Mucosa of rectum (tissue), 2 donors: ENCODE results near the gene CTAGE1.
"Not testable (repeated sequence)": the region's sequence is repeated elsewhere in the genome, so short reads cannot be mapped to it uniquely, and the experiment has no call there.

Experiments
- H3K27ac ChIP-seq, 2 donors: one replicate each; pipeline ENCODE4 v1.7.0; 2013; ENCODE audit warnings: inconsistent platforms in 2 of 2, low read depth in 2 of 2, low read length in 2 of 2
- H3K27me3 ChIP-seq, 2 donors: one replicate each; pipeline ENCODE4 v1.7.0; 2013; ENCODE audit warnings: low read length in 2 of 2; ENCODE audit not compliant: control insufficient read depth in 2 of 2, insufficient read depth in 2 of 2
- H3K36me3 ChIP-seq, 2 donors: one replicate each; pipeline ENCODE4 v1.7.0; 2013; ENCODE audit warnings: low read length in 2 of 2; ENCODE audit not compliant: control insufficient read depth in 2 of 2, insufficient read depth in 2 of 2
- H3K4me1 ChIP-seq, 2 donors: one replicate each; pipeline ENCODE4 v1.7.0; 2013; ENCODE audit warnings: low read length in 2 of 2, mild to moderate bottlenecking in 1 of 2; ENCODE audit not compliant: control insufficient read depth in 2 of 2, insufficient read depth in 2 of 2
- H3K4me3 ChIP-seq, 2 donors: one replicate each; pipeline ENCODE4 v1.7.0; 2013; ENCODE audit warnings: low read length in 2 of 2
- H3K9ac ChIP-seq, 2 donors: one replicate each; pipeline ENCODE4 v1.7.0; 2013; ENCODE audit warnings: low read length in 2 of 2, low read depth in 1 of 2, mild to moderate bottlenecking in 1 of 2
- H3K9me3 ChIP-seq, 2 donors: one replicate each; pipeline ENCODE4 v1.7.0; 2013; ENCODE audit warnings: low read length in 2 of 2; ENCODE audit not compliant: control insufficient read depth in 2 of 2
- donor health status: healthy.
- donor health status: Normal muscosa, but diverticular disease.

The CTAGE1 gene

GRCh38 chr18:22453315-22453714, 35.6 kb upstream of the CTAGE1 start:
- Histone ChIP-seq H3K4me3 (no peak overlapping the region), H3K9me3 (no peaks in the 10 kb centered on the region), H3K27me3 (no peaks in the 10 kb centered on the region), H3K9ac (no peak overlapping the region), H3K36me3 (no peaks in the 10 kb centered on the region), H3K27ac (no peak overlapping the region), H3K4me1 (peaks cover 5 to 7% of the 10 kb centered on the region in 2 donors)

- H3K27me3 ChIP-seq = no peaks in the 10 kb centered on the region
- peak overlapping the region in 1 of 2 donors; percentile 55 for H3K9ac ChIP-seq
- H3K36me3 ChIP-seq = no peaks in the 10 kb centered on the region
- H3K4me1 ChIP-seq = peaks cover 5 to 7% of the 10 kb centered on the region in 2 donors
- peak overlapping the region; percentile 25 to 42 for H3K27ac ChIP-seq
- H3K9me3 ChIP-seq = no peaks in the 10 kb centered on the region
- peak overlapping the region; percentile 18 to 34 for H3K4me3 ChIP-seq
Measured at GRCh38 chr18:22452226-22452668, 34.5 kb upstream of the CTAGE1 start.

- H3K9me3 ChIP-seq = no peaks in the 10 kb centered on the region
Measured at GRCh38 chr18:22451796-22452195, 34.1 kb upstream of the CTAGE1 start.

GRCh38 chr18:22450766-22451165, 33.1 kb upstream of the CTAGE1 start:
- H3K9ac ChIP-seq, H3K4me3 ChIP-seq, H3K27me3 ChIP-seq, H3K9me3 ChIP-seq, H3K4me1 ChIP-seq, H3K27ac ChIP-seq, H3K36me3 ChIP-seq: not testable (repeated sequence)

More at GRCh38 chr18:22451796-22452195, 34.1 kb upstream of the CTAGE1 start:
- H3K4me1 ChIP-seq = peaks cover 5 to 7% of the 10 kb centered on the region in 2 donors
- H3K27ac ChIP-seq = peak overlapping the region; percentile 25 to 42
- peak overlapping the region; percentile 18 to 34 for H3K4me3 ChIP-seq
- peak overlapping the region in 1 of 2 donors; percentile 55 for H3K9ac ChIP-seq
- H3K27me3 ChIP-seq = no peaks in the 10 kb centered on the region
- no peaks in the 10 kb centered on the region for H3K36me3 ChIP-seq

GRCh38 chr18:22450318-22450717, 32.6 kb upstream of the CTAGE1 start:
- H3K9ac ChIP-seq, H3K27me3 ChIP-seq, H3K36me3 ChIP-seq, H3K4me3 ChIP-seq, H3K9me3 ChIP-seq, H3K4me1 ChIP-seq, H3K27ac ChIP-seq: not testable (repeated sequence)

GRCh38 chr18:22449753-22450152, 32.0 kb upstream of the CTAGE1 start:
- not testable (repeated sequence) for H3K9me3 ChIP-seq, H3K27me3 ChIP-seq, H3K4me1 ChIP-seq, H3K9ac ChIP-seq, H3K4me3 ChIP-seq, H3K36me3 ChIP-seq, H3K27ac ChIP-seq

- Histone ChIP-seq H3K36me3 (no peaks in the 10 kb centered on the region), H3K4me1 (peaks cover 5 to 7% of the 10 kb centered on the region in 2 donors), H3K9ac (no peak overlapping the region), H3K9me3 (no peaks in the 10 kb centered on the region), H3K4me3 (no peak overlapping the region), H3K27me3 (no peaks in the 10 kb centered on the region), H3K27ac (no peak overlapping the region)
Measured at GRCh38 chr18:22448238-22448637, 30.5 kb upstream of the CTAGE1 start.

GRCh38 chr18:22447792-22448191, 30.1 kb upstream of the CTAGE1 start:
- no peaks in the 10 kb centered on the region for H3K36me3 ChIP-seq
- no peak overlapping the region for H3K9ac ChIP-seq
- H3K27me3 ChIP-seq = no peaks in the 10 kb centered on the region
- peaks cover 3% of the 10 kb centered on the region in 2 donors for H3K4me1 ChIP-seq
- H3K4me3 ChIP-seq = no peak overlapping the region
- no peak overlapping the region for H3K27ac ChIP-seq
- H3K9me3 ChIP-seq = no peaks in the 10 kb centered on the region

- Histone ChIP-seq H3K36me3 (no peaks in the 10 kb centered on the region), H3K4me1 (no peaks in the 10 kb centered on the region), H3K4me3 (no peak overlapping the region), H3K27me3 (no peaks in the 10 kb centered on the region), H3K9ac (no peak overlapping the region), H3K9me3 (no peaks in the 10 kb centered on the region), H3K27ac (no peak overlapping the region)
Measured at GRCh38 chr18:22446911-22447310, 29.2 kb upstream of the CTAGE1 start.

GRCh38 chr18:22446325-22446724, 28.6 kb upstream of the CTAGE1 start:
- no peaks in the 10 kb centered on the region for H3K27me3 ChIP-seq
- no peak overlapping the region for H3K9ac ChIP-seq
- no peak overlapping the region for H3K27ac ChIP-seq
- no peaks in the 10 kb centered on the region for H3K36me3 ChIP-seq
- H3K4me3 ChIP-seq = no peak overlapping the region
- H3K9me3 ChIP-seq = no peaks in the 10 kb centered on the region
- no peaks in the 10 kb centered on the region for H3K4me1 ChIP-seq

GRCh38 chr18:22441638-22442037, 23.9 kb upstream of the CTAGE1 start:
- Histone ChIP-seq H3K4me1 (no peaks in the 10 kb centered on the region), H3K4me3 (no peak overlapping the region), H3K9ac (no peak overlapping the region), H3K9me3 (no peaks in the 10 kb centered on the region), H3K27ac (no peak overlapping the region), H3K36me3 (no peaks in the 10 kb centered on the region), H3K27me3 (no peaks in the 10 kb centered on the region)
